ENCODE data around the gene ABTB1.

GRCh38 chr3:127701280-127701911 is 28.6 kb downstream of the ABTB1 start:
- TF ChIP-seq POLR2A (IDR thresholded peaks at IDR 0.05): no peak
- no peak for TF ChIP-seq CTCF (IDR thresholded peaks at IDR 0.05)
- peak in 1 of 2 donors; percentile 8 for TF ChIP-seq POLR2AphosphoS5 (IDR thresholded peaks at IDR 0.05)
- no peak for TF ChIP-seq EP300 (IDR thresholded peaks at IDR 0.05)
